Right renal cortex interstitium (tissue), 3 donors: ENCODE results near the gene FBL. TPM values are rescaled to one million over a fixed set of nuclear protein-coding genes. Genes with fewer than 3 reads are reported as not detected.

Experiments used
- DNase-seq, 3 donors: peaks; one replicate each; pipeline ENCODE4 v3.0.0-alpha.2; 2013; ENCODE audit warnings: low read depth in 3 of 3, low spot score in 2 of 3
- polyA plus RNA-seq, 3 donors: library from polyadenylated mRNA; unstranded; fragments of 120-200 nt; gene quantifications; one replicate each; pipeline ENCODE4 v1.2.1, GENCODE V29; 2013; ENCODE audit not compliant: insufficient read length in 3 of 3

FBL gene
- polyA plus RNA-seq, 3 donors = 345 to 389 (median 381) TPM

DNA sequence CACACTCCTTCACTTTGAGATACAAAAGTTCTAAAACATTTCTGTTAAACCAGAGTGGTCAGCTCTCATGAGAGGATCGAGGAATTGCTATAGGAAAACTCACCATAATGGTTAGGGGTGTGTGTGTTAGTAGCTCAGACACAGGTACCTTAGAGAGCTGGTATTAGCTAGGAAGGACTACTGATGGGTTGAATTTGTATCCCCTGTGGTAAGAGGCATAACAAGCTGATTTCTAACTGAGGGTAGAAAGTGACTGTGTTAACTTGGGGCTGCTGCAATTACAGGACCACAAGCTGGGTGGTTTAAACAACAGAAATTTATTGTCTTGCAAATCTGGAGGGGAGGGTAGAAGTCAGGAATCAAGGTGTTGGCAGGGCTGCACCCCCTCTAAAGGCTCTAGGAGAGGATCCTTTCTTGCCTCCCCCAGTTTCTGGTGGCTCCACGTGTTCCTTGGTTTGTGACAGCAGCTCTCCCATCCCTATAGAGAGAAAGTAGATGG, 50.1 kb downstream of the FBL start:
- no peak for DNase-seq

- no peak for DNase-seq
These were observed 51.2 kb downstream of the FBL start for GRCh38 chr19:39795001-39795400.

- peak; percentile 48 to 63 (median 60) for DNase-seq
These were observed 53.1 kb downstream of the FBL start for GRCh38 chr19:39792999-39793546.

- DNase-seq = no peak
These were observed 57.9 kb downstream of the FBL start for GRCh38 chr19:39788244-39788643.

Other genes starting within 250 kb of the FBL start
- gene LGALS13, start 243.9 kb downstream of the FBL start, polyA plus RNA-seq = not detected
- gene LGALS16, start 190.5 kb downstream of the FBL start, polyA plus RNA-seq = not detected
- not detected for gene LGALS14, start 141.9 kb downstream of the FBL start, polyA plus RNA-seq
- 1 to 10 TPM in 2 of 3 donors, under 1 TPM in 1; 0.97 to 5.5 (median 2.3) TPM for gene CLC, start 108.3 kb downstream of the FBL start, polyA plus RNA-seq
- not detected for gene LEUTX, start 67.5 kb downstream of the FBL start, polyA plus RNA-seq
- 10 to 100 TPM; 28.2 to 34.5 (median 32.1) TPM for gene DYRK1B, start 12.2 kb downstream of the FBL start, polyA plus RNA-seq
- 1 to 10 TPM; 5.4 to 9.4 (median 9.2) TPM for gene FCGBP, start 88.3 kb upstream of the FBL start, polyA plus RNA-seq
- gene PSMC4, start 124.8 kb upstream of the FBL start, polyA plus RNA-seq = 10 to 100 TPM; 81.1 to 93.7 (median 86.7) TPM
- gene ZNF546, start 150.7 kb upstream of the FBL start, polyA plus RNA-seq = 1 to 10 TPM; 4.9 to 6.2 (median 6.1) TPM
- gene ZNF780B, start 209.9 kb upstream of the FBL start, polyA plus RNA-seq = 10 to 100 TPM; 20.6 to 22.9 (median 21.5) TPM
- 10 to 100 TPM; 20.1 to 24.2 (median 20.2) TPM for gene ZNF780A, start 244.6 kb upstream of the FBL start, polyA plus RNA-seq